Lower leg skin (tissue), 3 donors: ENCODE results near the gene IMMP2L.

ENCODE experiments used
- CTCF ChIP-seq, 3 donors: fragments of 450-650 bp; IDR thresholded peaks; one replicate each; pipeline ENCODE4 v1.5.1; 2016; ENCODE audit warnings: antibody characterized with exemption in 3 of 3, mild to moderate bottlenecking in 3 of 3, moderate library complexity in 2 of 3
- POLR2A ChIP-seq, 2 donors: fragments of 450-650 bp; IDR thresholded peaks; one replicate each; pipeline ENCODE4 v1.6.1; 2016 to 2017; ENCODE audit warnings: antibody characterized with exemption in 2 of 2, mild to moderate bottlenecking in 1 of 2, moderate library complexity in 1 of 2

GRCh38 chr7:111475419-111475748 lies 86.9 kb downstream of the IMMP2L start:
- TF ChIP-seq CTCF (IDR thresholded peaks at IDR 0.05) (no peak), POLR2A (IDR thresholded peaks at IDR 0.05) (no peak)
